ENCODE data around the gene RACGAP1. TPM values are rescaled to one million over a fixed set of nuclear protein-coding genes. Genes with fewer than 3 reads are reported as not detected.
A peak's percentile ranks its signal among the peaks of the same experiment; 100 is the strongest.

RACGAP1 gene
- total RNA-seq, 2 experiments from 2014 or later: 3.0 to 3.3 TPM

DNA sequence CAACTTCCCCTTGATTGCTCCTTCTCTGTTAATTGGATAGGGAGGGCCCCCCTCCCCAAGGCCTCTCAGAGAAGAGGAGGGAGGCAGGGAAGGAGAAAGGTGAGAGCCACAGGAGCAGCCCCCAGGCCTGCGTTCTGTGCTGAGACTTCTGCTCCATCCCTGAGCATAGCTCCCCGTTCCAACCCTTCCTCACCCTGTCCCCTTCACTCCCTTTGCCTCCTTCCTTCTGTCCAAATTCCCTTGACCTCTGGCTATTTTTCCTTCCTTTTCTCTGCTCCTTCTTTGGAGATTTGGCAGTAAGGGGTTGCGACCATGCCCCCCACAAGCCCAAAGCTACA is 31.3 kb upstream of the RACGAP1 start:
- DNase-seq (no peak), ATAC-seq (ENCODE audit: poor library complexity) (no peak)
- no peak overlapping the region for H3K27ac ChIP-seq (ENCODE audit: low read depth in 1 of 2, low read length in 2 of 2)
- Mint-ChIP-seq H3K4me3 (peak overlapping the region; percentile 93), H3K4me1 (ENCODE audit: low read depth) (peaks cover 40% of the 10 kb centered on the region), H3K27ac (peak overlapping the region; percentile 38), H3K36me3 (ENCODE audit: low read depth) (no peaks in the 10 kb centered on the region), H3K9me3 (no peaks in the 10 kb centered on the region), H3K27me3 (peaks cover 68% of the 10 kb centered on the region)
- peaks cover 38 to 43% of the 10 kb centered on the region in 2 experiments for H3K27me3 ChIP-seq (ENCODE audit: control insufficient read depth in 1 of 2, insufficient read depth in 2 of 2, low read length in 2 of 2)
- peaks cover 40% of the 10 kb centered on the region for H3K4me1 ChIP-seq (ENCODE audit: insufficient read depth, low read length)
- H3K4me3 ChIP-seq (ENCODE audit: low read length): peak overlapping the region; percentile 52
- H3K9me3 ChIP-seq (ENCODE audit: control insufficient read depth in 1 of 2, insufficient read depth in 1 of 2, low read length in 2 of 2): no peaks in the 10 kb centered on the region
- POLR2A ChIA-PET: interaction anchor here (0.5 to 1.6 kb wide), 5 partner anchors 13 to 315 kb away, joined by 3 to 7 read pairs (median 4); partner anchors contain the start of genes RACGAP1 and TMBIM6
- TF ChIP-seq, protein P1, sequence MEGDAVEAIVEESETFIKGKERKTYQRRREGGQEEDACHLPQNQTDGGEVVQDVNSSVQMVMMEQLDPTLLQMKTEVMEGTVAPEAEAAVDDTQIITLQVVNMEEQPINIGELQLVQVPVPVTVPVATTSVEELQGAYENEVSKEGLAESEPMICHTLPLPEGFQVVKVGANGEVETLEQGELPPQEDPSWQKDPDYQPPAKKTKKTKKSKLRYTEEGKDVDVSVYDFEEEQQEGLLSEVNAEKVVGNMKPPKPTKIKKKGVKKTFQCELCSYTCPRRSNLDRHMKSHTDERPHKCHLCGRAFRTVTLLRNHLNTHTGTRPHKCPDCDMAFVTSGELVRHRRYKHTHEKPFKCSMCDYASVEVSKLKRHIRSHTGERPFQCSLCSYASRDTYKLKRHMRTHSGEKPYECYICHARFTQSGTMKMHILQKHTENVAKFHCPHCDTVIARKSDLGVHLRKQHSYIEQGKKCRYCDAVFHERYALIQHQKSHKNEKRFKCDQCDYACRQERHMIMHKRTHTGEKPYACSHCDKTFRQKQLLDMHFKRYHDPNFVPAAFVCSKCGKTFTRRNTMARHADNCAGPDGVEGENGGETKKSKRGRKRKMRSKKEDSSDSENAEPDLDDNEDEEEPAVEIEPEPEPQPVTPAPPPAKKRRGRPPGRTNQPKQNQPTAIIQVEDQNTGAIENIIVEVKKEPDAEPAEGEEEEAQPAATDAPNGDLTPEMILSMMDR (IDR thresholded peaks at IDR 0.05): no peak
- H3K36me3 ChIP-seq (ENCODE audit: insufficient read depth, low read length): no peaks in the 10 kb centered on the region
- CTCF ChIA-PET: interaction anchor here (0.6 to 4.4 kb wide), 12 partner anchors 10 to 125 kb away, joined by 3 to 36 read pairs (median 4); partner anchors contain the start of gene SMARCD1
- intact Hi-C loops (cut with DNase I, micrococcal nuclease): loop anchor here (1.0 to 5.0 kb wide), 3 partner anchors 89 to 189 kb away; no protein-coding TSS in a partner anchor

DNA sequence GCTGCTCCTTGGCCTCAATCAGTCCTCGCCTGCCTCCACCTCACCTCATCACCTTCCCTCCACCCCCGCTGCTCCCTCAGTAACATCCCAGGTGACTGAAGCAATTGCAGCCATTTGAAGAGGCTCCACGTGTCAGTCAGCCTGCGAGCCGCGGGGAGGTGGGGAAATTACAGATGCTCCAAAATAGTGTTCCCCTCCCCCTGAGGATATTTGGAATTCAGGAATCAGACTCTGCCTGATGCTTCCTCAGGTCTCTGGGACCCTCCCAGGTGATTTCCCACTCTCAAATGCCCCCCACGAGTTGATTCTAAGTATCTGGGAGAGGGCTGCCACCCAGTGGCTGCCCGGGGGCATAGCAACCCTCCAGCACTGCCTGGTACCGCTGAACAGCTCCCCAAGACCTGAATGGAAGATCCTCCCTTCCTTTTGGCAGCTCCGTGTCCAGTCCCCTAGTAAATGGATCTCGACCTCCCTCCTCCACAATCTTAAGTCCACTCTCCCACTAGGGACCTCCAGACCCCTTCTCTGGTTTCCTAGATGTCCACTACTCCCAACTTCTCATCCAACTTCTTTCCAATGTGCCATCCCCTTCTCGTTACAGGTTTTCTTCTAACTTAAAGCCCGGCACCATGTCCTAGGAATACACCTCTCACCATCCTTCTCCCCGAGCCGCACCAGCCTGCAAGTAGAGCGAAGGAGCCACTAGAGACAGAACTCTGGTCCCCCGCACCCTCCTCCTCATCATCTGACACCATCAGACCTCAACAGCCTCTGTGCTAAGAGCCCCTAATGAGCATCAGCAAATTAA is 30.7 kb upstream of the RACGAP1 start:
- peaks cover 68% of the 10 kb centered on the region for H3K27me3 Mint-ChIP-seq
- H3K27ac Mint-ChIP-seq: no peak overlapping the region
- no peaks in the 10 kb centered on the region for H3K9me3 Mint-ChIP-seq
- peaks cover 40% of the 10 kb centered on the region for H3K4me1 Mint-ChIP-seq (ENCODE audit: low read depth)
- DNase-seq (peak; percentile 29 to 77 (median 44)), ATAC-seq (ENCODE audit: poor library complexity) (peak; percentile 67)
- Histone ChIP-seq H3K27me3 (ENCODE audit: control insufficient read depth in 1 of 2, insufficient read depth in 2 of 2, low read length in 2 of 2) (peaks cover 44 to 48% of the 10 kb centered on the region in 2 experiments), H3K36me3 (ENCODE audit: insufficient read depth, low read length) (no peaks in the 10 kb centered on the region), H3K4me3 (ENCODE audit: low read length) (peak overlapping the region; percentile 3), H3K4me1 (ENCODE audit: insufficient read depth, low read length) (peaks cover 40% of the 10 kb centered on the region), H3K27ac (ENCODE audit: low read depth in 1 of 2, low read length in 2 of 2) (no peak overlapping the region), H3K9me3 (ENCODE audit: control insufficient read depth in 1 of 2, insufficient read depth in 1 of 2, low read length in 2 of 2) (peaks cover 0 to 3% of the 10 kb centered on the region in 2 experiments)
- TF ChIP-seq, protein P1 (IDR thresholded peaks at IDR 0.05): peak; percentile 88
- no peaks in the 10 kb centered on the region for H3K36me3 Mint-ChIP-seq (ENCODE audit: low read depth)
- intact Hi-C loops (cut with DNase I, micrococcal nuclease): loop anchor here (1.0 to 5.0 kb wide), 5 partner anchors 17 to 189 kb away; no protein-coding TSS in a partner anchor
- peak overlapping the region; percentile 93 for H3K4me3 Mint-ChIP-seq
- POLR2A ChIA-PET: interaction anchor here (0.5 to 1.6 kb wide), 5 partner anchors 13 to 315 kb away, joined by 3 to 7 read pairs (median 4); partner anchors contain the start of genes RACGAP1 and TMBIM6
- CTCF ChIA-PET: interaction anchor here (0.8 to 4.4 kb wide), 11 partner anchors 10 to 125 kb away, joined by 3 to 36 read pairs (median 4); partner anchors contain the start of gene SMARCD1

DNA sequence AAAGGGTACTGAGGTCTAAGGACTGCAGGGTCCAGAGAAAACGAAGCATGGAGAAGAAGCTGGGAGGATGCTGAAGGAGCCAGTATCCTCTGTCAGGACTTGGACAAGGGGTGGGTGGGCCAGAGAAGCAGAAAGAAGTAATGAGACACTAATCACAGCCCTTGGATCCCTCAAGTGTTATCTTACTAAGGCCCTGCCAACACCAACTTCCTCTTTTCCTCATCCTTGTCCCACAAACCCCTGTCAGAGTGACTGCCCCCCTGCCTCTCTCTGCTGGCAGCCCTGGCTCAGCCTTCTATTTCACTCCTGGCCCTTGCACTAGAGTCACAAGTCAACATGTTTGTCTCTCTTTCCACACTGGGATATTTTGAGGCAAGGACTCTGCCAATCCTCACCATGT is 28.3 kb upstream of the RACGAP1 start:
- H3K9me3 ChIP-seq (ENCODE audit: control insufficient read depth in 1 of 2, insufficient read depth in 1 of 2, low read length in 2 of 2): peaks cover 0 to 3% of the 10 kb centered on the region in 2 experiments
- H3K27ac Mint-ChIP-seq: no peak overlapping the region
- H3K4me3 Mint-ChIP-seq: peak overlapping the region; percentile 30
- DNase-seq (no peak), ATAC-seq (ENCODE audit: poor library complexity) (no peak)
- H3K9me3 Mint-ChIP-seq: no peaks in the 10 kb centered on the region
- H3K27ac ChIP-seq (ENCODE audit: low read depth in 1 of 2, low read length in 2 of 2): no peak overlapping the region
- no peaks in the 10 kb centered on the region for H3K36me3 Mint-ChIP-seq (ENCODE audit: low read depth)
- POLR2A ChIA-PET: no interaction called here
- CTCF ChIA-PET: interaction anchor here (4.4 kb wide), 1 partner anchor 86 kb away, joined by 36 read pairs; no protein-coding TSS in a partner anchor
- TF ChIP-seq, protein P1 (IDR thresholded peaks at IDR 0.05): no peak
- H3K4me1 Mint-ChIP-seq (ENCODE audit: low read depth): peaks cover 22% of the 10 kb centered on the region
- peaks cover 47 to 60% of the 10 kb centered on the region in 2 experiments for H3K27me3 ChIP-seq (ENCODE audit: control insufficient read depth in 1 of 2, insufficient read depth in 2 of 2, low read length in 2 of 2)
- peaks cover 31% of the 10 kb centered on the region for H3K4me1 ChIP-seq (ENCODE audit: insufficient read depth, low read length)
- H3K27me3 Mint-ChIP-seq: peaks cover 74% of the 10 kb centered on the region
- no peak overlapping the region for H3K4me3 ChIP-seq (ENCODE audit: low read length)
- H3K36me3 ChIP-seq (ENCODE audit: insufficient read depth, low read length): no peaks in the 10 kb centered on the region
- intact Hi-C loops (cut with DNase I, micrococcal nuclease): no loop called here

All from CD4-positive, alpha-beta T cell (primary cell).